HepG2 (cell line): Measurements from ENCODE around the gene COPS4. TPM values are rescaled to one million over a fixed set of nuclear protein-coding genes. Genes with fewer than 3 reads are reported as not detected.

Experiments used
- ARID2 ChIP-seq: sonication (generic); formaldehyde crosslinking; IDR thresholded peaks from 2 replicates; pipeline ENCODE4 v1.8.1; 2022; ENCODE audit warnings: mild to moderate bottlenecking, missing genetic modification reagents, borderline replicate concordance
- NFATC3 ChIP-seq: sonication (generic); formaldehyde crosslinking; IDR thresholded peaks from 2 replicates; pipeline ENCODE4 v1.5.1; 2020; ENCODE audit warnings: mild to moderate bottlenecking, missing genetic modification reagents
- RFX3 ChIP-seq: IDR thresholded peaks from 2 replicates; pipeline ENCODE4 v1.6.1; 2016; ENCODE audit warnings: missing biosample characterization, missing genetic modification reagents
- SMAD9 ChIP-seq: sonication (generic); formaldehyde crosslinking; IDR thresholded peaks from 2 replicates; pipeline ENCODE4 v1.5.1; 2020; ENCODE audit warnings: mild to moderate bottlenecking, missing genetic modification reagents
- ZFP41 ChIP-seq: sonication (generic); formaldehyde crosslinking; IDR thresholded peaks from 2 replicates; pipeline ENCODE4 v1.4.0; 2020; ENCODE audit warnings: mild to moderate bottlenecking, missing genetic modification reagents, borderline replicate concordance
- ZNF20 ChIP-seq: sonication (generic); formaldehyde crosslinking; IDR thresholded peaks from 2 replicates; pipeline ENCODE4 v1.4.0; 2020; ENCODE audit warnings: mild to moderate bottlenecking, moderate library complexity, missing genetic modification reagents
- ZNF256 ChIP-seq: sonication (generic); formaldehyde crosslinking; conservative IDR thresholded peaks from 2 replicates; pipeline ENCODE4 v1.4.0; 2020; ENCODE audit warnings: missing genetic modification reagents
- ZNF501 ChIP-seq: sonication (generic); formaldehyde crosslinking; IDR thresholded peaks from 2 replicates; pipeline ENCODE4 v1.5.1; 2020; ENCODE audit warnings: mild to moderate bottlenecking, moderate library complexity, missing genetic modification reagents
- polyA plus RNA-seq, 8 experiments: library from polyadenylated mRNA; depleted of rRNA in 3 of 8; stranded (reverse) in 7 of 8; unstranded in 1 of 8; fragments of >200 nt; fragmentation: Illumina TruSeq in 4 of 8; extraction: Trizol in 4 of 8; gene quantifications; 2 replicates each; pipeline versions ENCODE4 v1.2.1 to v1.2.3, GENCODE V29; 2011 to 2016; ENCODE audit warnings: low read depth in 4 of 8, missing spikeins in 1 of 8, mixed read lengths in 1 of 8; ENCODE audit not compliant: insufficient read depth in 1 of 8
- total RNA-seq, 5 experiments: library from RNA; depleted of rRNA; stranded (reverse); fragments of >200 nt; fragmentation: Illumina TruSeq; extraction: Trizol; gene quantifications; 2 replicates each; pipeline ENCODE4 v1.2.3, GENCODE V29; 2016; ENCODE audit warnings: low read depth in 1 of 5
- TF ChIP-seq, protein P1 (sequence below): IDR thresholded peaks from 2 replicates; pipeline ENCODE4 v1.6.1; 2018; ENCODE audit warnings: missing genetic modification reagents
- TF ChIP-seq, protein P2 (sequence below): sonication (generic); formaldehyde crosslinking; IDR thresholded peaks from 2 replicates; pipeline ENCODE4 v1.4.0; 2020; ENCODE audit warnings: mild to moderate bottlenecking, missing genetic modification reagents
- TF ChIP-seq, protein P3 (sequence below): sonication (generic); formaldehyde crosslinking; IDR thresholded peaks from 2 replicates; pipeline ENCODE4 v1.8.0; 2022; ENCODE audit warnings: missing genetic modification reagents, low read depth, mild to moderate bottlenecking, borderline replicate concordance
- TF ChIP-seq, protein P4 (sequence below): IDR thresholded peaks from 2 replicates; pipeline ENCODE4 v1.6.1; 2016; ENCODE audit warnings: low read depth
- TF ChIP-seq, protein P5 (sequence below): sonication (generic); formaldehyde crosslinking; IDR thresholded peaks from 2 replicates; pipeline ENCODE4 v1.8.0; 2022; ENCODE audit warnings: mild to moderate bottlenecking, missing genetic modification reagents, moderate library complexity
- TF ChIP-seq, protein P6 (sequence below): sonication (generic); formaldehyde crosslinking; IDR thresholded peaks from 2 replicates; pipeline ENCODE4 v1.4.0; 2020; ENCODE audit warnings: low read depth, mild to moderate bottlenecking, missing genetic modification reagents
- TF ChIP-seq, protein P7 (sequence below): sonication (generic); formaldehyde crosslinking; IDR thresholded peaks from 2 replicates; pipeline ENCODE4 v1.8.0; 2022; ENCODE audit warnings: low read depth, missing genetic modification reagents

Gene COPS4
- total and polyA plus RNA-seq, 2 of the 13 experiments (the other 11 are each of a cell fraction or from before 2014, with no cell fraction given), result 28.8 to 52.5 TPM

DNA sequence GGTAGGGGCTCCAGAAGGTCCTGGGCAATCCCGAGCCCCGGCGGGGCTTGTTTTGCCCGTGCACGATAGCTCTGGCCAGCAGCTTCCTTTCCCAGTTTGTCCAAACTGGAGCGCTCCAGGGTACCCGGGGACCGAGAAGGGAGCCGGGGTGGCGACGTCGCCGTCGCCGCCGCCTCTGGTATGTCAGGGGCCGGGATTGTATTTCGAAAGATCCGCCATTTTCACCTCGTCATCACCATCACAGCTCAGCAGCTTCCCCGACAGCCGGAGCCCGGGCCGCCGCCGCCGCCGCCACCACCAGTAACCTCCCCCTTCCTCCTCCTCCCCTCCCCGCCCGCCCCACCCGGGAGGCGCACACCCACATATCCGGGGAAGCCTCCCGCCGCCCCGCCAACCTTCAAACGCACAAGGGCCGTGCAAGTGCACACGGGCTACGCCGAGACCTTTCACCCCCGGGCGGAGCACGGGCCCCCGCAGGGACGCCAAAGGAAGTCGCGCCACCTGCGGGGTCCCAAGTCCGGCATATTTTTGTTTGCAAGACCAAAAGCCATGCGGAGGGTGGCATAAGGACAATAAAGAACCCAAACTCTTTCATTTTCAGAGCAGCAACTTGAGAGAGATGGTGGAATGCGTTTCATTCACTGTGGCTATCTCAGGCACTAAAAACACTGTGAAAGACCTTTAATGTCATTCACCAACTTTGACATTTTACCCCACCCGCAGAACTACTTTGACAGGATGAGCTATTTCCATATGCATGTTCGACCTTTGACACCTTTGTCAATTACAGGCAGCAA lies 24.3 kb upstream of the COPS4 start, which contains the start of gene LIN54 (continued):
- TF ChIP-seq, protein P1, sequence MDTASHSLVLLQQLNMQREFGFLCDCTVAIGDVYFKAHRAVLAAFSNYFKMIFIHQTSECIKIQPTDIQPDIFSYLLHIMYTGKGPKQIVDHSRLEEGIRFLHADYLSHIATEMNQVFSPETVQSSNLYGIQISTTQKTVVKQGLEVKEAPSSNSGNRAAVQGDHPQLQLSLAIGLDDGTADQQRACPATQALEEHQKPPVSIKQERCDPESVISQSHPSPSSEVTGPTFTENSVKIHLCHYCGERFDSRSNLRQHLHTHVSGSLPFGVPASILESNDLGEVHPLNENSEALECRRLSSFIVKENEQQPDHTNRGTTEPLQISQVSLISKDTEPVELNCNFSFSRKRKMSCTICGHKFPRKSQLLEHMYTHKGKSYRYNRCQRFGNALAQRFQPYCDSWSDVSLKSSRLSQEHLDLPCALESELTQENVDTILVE (CRISPR knock-in tag), result no peak
- TF ChIP-seq, protein P2, sequence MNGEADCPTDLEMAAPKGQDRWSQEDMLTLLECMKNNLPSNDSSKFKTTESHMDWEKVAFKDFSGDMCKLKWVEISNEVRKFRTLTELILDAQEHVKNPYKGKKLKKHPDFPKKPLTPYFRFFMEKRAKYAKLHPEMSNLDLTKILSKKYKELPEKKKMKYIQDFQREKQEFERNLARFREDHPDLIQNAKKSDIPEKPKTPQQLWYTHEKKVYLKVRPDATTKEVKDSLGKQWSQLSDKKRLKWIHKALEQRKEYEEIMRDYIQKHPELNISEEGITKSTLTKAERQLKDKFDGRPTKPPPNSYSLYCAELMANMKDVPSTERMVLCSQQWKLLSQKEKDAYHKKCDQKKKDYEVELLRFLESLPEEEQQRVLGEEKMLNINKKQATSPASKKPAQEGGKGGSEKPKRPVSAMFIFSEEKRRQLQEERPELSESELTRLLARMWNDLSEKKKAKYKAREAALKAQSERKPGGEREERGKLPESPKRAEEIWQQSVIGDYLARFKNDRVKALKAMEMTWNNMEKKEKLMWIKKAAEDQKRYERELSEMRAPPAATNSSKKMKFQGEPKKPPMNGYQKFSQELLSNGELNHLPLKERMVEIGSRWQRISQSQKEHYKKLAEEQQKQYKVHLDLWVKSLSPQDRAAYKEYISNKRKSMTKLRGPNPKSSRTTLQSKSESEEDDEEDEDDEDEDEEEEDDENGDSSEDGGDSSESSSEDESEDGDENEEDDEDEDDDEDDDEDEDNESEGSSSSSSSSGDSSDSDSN, result peak; percentile 40; the same call in 1 of the 2 replicates
- TF ChIP-seq ZNF256 (CRISPR knock-in tag) (no peak), ZNF20 (no peak), NFATC3 (CRISPR knock-in tag) (no peak), SMAD9 (CRISPR knock-in tag) (no peak), ZNF501 (CRISPR knock-in tag) (0 out of 2 replicates have a peak, but pooled peaks have one; percentile 42), ZFP41 (CRISPR knock-in tag) (no peak), ARID2 (CRISPR knock-in tag) (no peak), RFX3 (CRISPR knock-in tag) (no peak)
- TF ChIP-seq, protein P3, sequence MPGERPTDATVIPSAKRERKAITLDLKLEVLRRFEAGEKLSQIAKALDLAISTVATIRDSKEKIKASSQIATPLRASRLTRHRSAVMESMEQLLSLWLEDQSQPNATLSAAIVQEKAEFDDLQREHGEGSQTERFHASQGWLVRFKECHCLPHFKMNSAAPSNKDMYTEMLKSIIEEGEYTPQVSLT, result no peak
- TF ChIP-seq, protein P4, sequence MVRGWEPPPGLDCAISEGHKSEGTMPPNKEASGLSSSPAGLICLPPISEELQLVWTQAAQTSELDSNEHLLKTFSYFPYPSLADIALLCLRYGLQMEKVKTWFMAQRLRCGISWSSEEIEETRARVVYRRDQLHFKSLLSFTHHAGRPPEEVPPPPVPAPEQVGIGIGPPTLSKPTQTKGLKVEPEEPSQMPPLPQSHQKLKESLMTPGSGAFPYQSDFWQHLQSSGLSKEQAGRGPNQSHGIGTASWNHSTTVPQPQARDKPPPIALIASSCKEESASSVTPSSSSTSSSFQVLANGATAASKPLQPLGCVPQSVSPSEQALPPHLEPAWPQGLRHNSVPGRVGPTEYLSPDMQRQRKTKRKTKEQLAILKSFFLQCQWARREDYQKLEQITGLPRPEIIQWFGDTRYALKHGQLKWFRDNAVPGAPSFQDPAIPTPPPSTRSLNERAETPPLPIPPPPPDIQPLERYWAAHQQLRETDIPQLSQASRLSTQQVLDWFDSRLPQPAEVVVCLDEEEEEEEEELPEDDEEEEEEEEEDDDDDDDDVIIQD (CRISPR knock-in tag), result no peak
- TF ChIP-seq, protein P5, sequence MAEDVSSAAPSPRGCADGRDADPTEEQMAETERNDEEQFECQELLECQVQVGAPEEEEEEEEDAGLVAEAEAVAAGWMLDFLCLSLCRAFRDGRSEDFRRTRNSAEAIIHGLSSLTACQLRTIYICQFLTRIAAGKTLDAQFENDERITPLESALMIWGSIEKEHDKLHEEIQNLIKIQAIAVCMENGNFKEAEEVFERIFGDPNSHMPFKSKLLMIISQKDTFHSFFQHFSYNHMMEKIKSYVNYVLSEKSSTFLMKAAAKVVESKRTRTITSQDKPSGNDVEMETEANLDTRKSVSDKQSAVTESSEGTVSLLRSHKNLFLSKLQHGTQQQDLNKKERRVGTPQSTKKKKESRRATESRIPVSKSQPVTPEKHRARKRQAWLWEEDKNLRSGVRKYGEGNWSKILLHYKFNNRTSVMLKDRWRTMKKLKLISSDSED (CRISPR knock-in tag), result no peak
- TF ChIP-seq, protein P6, sequence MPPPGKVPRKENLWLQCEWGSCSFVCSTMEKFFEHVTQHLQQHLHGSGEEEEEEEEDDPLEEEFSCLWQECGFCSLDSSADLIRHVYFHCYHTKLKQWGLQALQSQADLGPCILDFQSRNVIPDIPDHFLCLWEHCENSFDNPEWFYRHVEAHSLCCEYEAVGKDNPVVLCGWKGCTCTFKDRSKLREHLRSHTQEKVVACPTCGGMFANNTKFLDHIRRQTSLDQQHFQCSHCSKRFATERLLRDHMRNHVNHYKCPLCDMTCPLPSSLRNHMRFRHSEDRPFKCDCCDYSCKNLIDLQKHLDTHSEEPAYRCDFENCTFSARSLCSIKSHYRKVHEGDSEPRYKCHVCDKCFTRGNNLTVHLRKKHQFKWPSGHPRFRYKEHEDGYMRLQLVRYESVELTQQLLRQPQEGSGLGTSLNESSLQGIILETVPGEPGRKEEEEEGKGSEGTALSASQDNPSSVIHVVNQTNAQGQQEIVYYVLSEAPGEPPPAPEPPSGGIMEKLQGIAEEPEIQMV (CRISPR knock-in tag), result 0 out of 2 replicates have a peak, but pooled peaks have one; percentile 39
- TF ChIP-seq, protein P7, sequence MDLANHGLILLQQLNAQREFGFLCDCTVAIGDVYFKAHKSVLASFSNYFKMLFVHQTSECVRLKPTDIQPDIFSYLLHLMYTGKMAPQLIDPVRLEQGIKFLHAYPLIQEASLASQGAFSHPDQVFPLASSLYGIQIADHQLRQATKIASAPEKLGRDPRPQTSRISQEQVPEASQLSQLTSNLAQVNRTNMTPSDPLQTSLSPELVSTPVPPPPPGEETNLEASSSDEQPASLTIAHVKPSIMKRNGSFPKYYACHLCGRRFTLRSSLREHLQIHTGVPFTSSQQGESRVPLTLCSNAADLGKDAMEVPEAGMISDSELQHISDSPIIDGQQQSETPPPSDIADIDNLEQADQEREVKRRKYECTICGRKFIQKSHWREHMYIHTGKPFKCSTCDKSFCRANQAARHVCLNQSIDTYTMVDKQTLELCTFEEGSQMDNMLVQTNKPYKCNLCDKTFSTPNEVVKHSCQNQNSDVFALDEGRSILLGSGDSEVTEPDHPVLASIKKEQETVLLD, result peak; percentile 83
